Measurements from ENCODE around the gene NOL3.

NOL3 gene

GRCh38 chr16:67176662-67177061 lies 6.3 kb downstream of the NOL3 start:
- ATAC-seq (ENCODE audit: low read depth) (no peak), DNase-seq (ENCODE audit: low spot score) (no peak)
- no peaks in the 10 kb centered on the region for H3K27me3 ChIP-seq (ENCODE audit: insufficient read depth, poor library complexity, severe bottlenecking)
- peaks cover 9% of the 10 kb centered on the region for H3K4me1 ChIP-seq (ENCODE audit: insufficient read depth, poor library complexity, severe bottlenecking)
- H3K9me3 ChIP-seq (ENCODE audit: severe bottlenecking), result no peaks in the 10 kb centered on the region
- no peak overlapping the region for H3K4me3 ChIP-seq (ENCODE audit: severe bottlenecking)
- TF ChIP-seq, protein P1, sequence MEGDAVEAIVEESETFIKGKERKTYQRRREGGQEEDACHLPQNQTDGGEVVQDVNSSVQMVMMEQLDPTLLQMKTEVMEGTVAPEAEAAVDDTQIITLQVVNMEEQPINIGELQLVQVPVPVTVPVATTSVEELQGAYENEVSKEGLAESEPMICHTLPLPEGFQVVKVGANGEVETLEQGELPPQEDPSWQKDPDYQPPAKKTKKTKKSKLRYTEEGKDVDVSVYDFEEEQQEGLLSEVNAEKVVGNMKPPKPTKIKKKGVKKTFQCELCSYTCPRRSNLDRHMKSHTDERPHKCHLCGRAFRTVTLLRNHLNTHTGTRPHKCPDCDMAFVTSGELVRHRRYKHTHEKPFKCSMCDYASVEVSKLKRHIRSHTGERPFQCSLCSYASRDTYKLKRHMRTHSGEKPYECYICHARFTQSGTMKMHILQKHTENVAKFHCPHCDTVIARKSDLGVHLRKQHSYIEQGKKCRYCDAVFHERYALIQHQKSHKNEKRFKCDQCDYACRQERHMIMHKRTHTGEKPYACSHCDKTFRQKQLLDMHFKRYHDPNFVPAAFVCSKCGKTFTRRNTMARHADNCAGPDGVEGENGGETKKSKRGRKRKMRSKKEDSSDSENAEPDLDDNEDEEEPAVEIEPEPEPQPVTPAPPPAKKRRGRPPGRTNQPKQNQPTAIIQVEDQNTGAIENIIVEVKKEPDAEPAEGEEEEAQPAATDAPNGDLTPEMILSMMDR (IDR thresholded peaks at IDR 0.05; ENCODE audit: poor library complexity, severe bottlenecking), result no peak
- H3K27ac ChIP-seq (ENCODE audit: poor library complexity, severe bottlenecking), result peak overlapping the region; percentile 80
- peaks cover 9% of the 10 kb centered on the region for H3K36me3 ChIP-seq (ENCODE audit: low read depth)

- H3K36me3 ChIP-seq (ENCODE audit: low read depth), result peaks cover 9% of the 10 kb centered on the region
- peak; percentile 76 for ATAC-seq (ENCODE audit: low read depth)
- peak; percentile 99 for DNase-seq (ENCODE audit: low spot score)
- H3K4me3 ChIP-seq (ENCODE audit: severe bottlenecking), result peak overlapping the region; percentile 36
- peaks cover 14% of the 10 kb centered on the region for H3K4me1 ChIP-seq (ENCODE audit: insufficient read depth, poor library complexity, severe bottlenecking)
- peak overlapping the region; percentile 65 for H3K27ac ChIP-seq (ENCODE audit: poor library complexity, severe bottlenecking)
- H3K9me3 ChIP-seq (ENCODE audit: severe bottlenecking), result no peaks in the 10 kb centered on the region
- TF ChIP-seq, protein P1 (IDR thresholded peaks at IDR 0.05; ENCODE audit: poor library complexity, severe bottlenecking), result no peak
- H3K27me3 ChIP-seq (ENCODE audit: insufficient read depth, poor library complexity, severe bottlenecking), result no peaks in the 10 kb centered on the region
These were observed 7.7 kb downstream of the NOL3 start for GRCh38 chr16:67177743-67178699.

GRCh38 chr16:67179421-67180080 lies 9.2 kb downstream of the NOL3 start:
- peaks cover 8% of the 10 kb centered on the region for H3K4me1 ChIP-seq (ENCODE audit: insufficient read depth, poor library complexity, severe bottlenecking)
- TF ChIP-seq, protein P1 (IDR thresholded peaks at IDR 0.05; ENCODE audit: poor library complexity, severe bottlenecking), result peak; percentile 26
- no peak overlapping the region for H3K4me3 ChIP-seq (ENCODE audit: severe bottlenecking)
- no peaks in the 10 kb centered on the region for H3K27me3 ChIP-seq (ENCODE audit: insufficient read depth, poor library complexity, severe bottlenecking)
- H3K9me3 ChIP-seq (ENCODE audit: severe bottlenecking), result no peaks in the 10 kb centered on the region
- no peak for DNase-seq (ENCODE audit: low spot score)
- H3K27ac ChIP-seq (ENCODE audit: poor library complexity, severe bottlenecking), result peak overlapping the region; percentile 65
- peaks cover 9% of the 10 kb centered on the region for H3K36me3 ChIP-seq (ENCODE audit: low read depth)
- ATAC-seq (ENCODE audit: low read depth), result no peak

DNA sequence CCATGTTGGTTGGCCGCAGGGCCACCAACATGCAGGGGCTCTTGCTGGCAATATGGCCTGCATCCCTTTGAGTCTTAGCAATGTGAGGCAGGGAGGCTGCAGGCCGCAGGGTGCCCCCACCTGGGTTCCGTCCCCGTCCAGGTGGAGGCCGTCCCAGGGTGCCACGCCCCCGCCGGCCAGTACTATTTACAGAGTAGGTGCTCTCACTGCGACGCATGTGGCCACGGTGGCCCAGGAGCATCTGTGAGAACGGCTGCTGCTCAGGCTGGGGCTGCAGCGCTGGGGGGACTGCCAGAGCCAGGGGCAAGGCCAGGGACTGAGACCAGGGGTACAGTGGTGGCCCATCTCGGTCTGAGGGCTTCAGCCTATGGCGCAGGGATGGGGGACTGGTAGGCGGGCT lies 9.8 kb downstream of the NOL3 start:
- no peak overlapping the region for H3K4me3 ChIP-seq (ENCODE audit: severe bottlenecking)
- H3K27me3 ChIP-seq (ENCODE audit: insufficient read depth, poor library complexity, severe bottlenecking), result no peaks in the 10 kb centered on the region
- peaks cover 5% of the 10 kb centered on the region for H3K4me1 ChIP-seq (ENCODE audit: insufficient read depth, poor library complexity, severe bottlenecking)
- TF ChIP-seq, protein P1 (IDR thresholded peaks at IDR 0.05; ENCODE audit: poor library complexity, severe bottlenecking), result no peak
- H3K27ac ChIP-seq (ENCODE audit: poor library complexity, severe bottlenecking), result no peak overlapping the region
- no peaks in the 10 kb centered on the region for H3K9me3 ChIP-seq (ENCODE audit: severe bottlenecking)
- ATAC-seq (ENCODE audit: low read depth) (no peak), DNase-seq (ENCODE audit: low spot score) (no peak)
- H3K36me3 ChIP-seq (ENCODE audit: low read depth), result peaks cover 6% of the 10 kb centered on the region

Data from RWPE2 (cell line).